Kidney tubule cell (primary cell): Measurements from ENCODE around the gene MPI.
A peak's percentile ranks its signal among the peaks of the same experiment; 100 is the strongest.
"Not testable (repeated sequence)": the region's sequence is repeated elsewhere in the genome, so short reads cannot be mapped to it uniquely, and the experiment has no call there.

Source experiments
- DNase-seq: peaks from one replicate; pipeline ENCODE4 v3.0.0-alpha.2; 2018; ENCODE audit warnings: low spot score

Gene MPI

DNA sequence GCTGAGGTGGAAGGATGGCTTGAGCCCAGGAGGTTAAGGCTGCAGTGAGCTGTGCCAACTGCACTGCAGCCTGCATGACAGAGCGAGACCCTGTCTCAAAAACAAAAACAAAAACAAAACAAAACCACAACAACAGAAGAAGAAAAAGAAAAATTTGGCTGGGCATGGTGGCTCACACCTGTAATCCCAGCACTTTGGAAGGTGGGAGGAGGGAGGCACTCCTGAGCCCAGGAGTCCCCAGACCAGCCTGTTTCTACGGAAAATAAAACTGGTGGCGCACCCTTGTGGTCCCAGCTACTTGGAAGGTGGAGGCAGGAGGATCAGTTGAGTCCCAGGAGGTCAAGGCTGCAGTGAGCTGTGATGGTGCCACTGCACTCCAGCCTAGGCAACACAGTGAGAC lies 45.4 kb downstream of the MPI start:
- not testable (repeated sequence) for DNase-seq

- DNase-seq: no peak
Measured at GRCh38 chr15:74937272-74937589, 47.4 kb downstream of the MPI start.

GRCh38 chr15:74937590-74938371 lies 47.9 kb downstream of the MPI start, which contains the start of gene COX5A:
COX5A (minus strand) TSS chr15:74938073; CDS start chr15:74938014, 59 bp downstream.
- DNase-seq: peak; percentile 97

GRCh38 chr15:74950078-74950908 lies 60.5 kb downstream of the MPI start:
- DNase-seq: peak; percentile 72

- DNase-seq: no peak
Measured at GRCh38 chr15:74951006-74951405, 61.2 kb downstream of the MPI start.
